HCT116 (cell line): ENCODE results near the gene PSMD5. TPM values are rescaled to one million over a fixed set of nuclear protein-coding genes. Genes with fewer than 3 reads are reported as not detected.

Experiments used
- ATAC-seq: fragments of 200-7000 bp; cut with Tn5 transposase; 2 replicates; pipeline ENCODE4 v1.9.1; 2020; ENCODE audit warnings: mild to moderate bottlenecking, moderate library complexity
- BruUV-seq: library from RNA; stranded (reverse); fragments of 400-500 nt; replicated peaks from 2 replicates; lab custom pipeline; 2021; lab: Mats Ljungman, UMichigan
- CTCF ChIA-PET: fragments of 300-600 bp; sonication (Branson Sonifier 250); formaldehyde crosslinking; loops from one replicate; lab custom pipeline; 2021; ENCODE audit warnings: antibody characterized with exemption; lab: Charles Lee
- POLR2A ChIA-PET: fragments of 300-600, 350-600 bp; sonication (Branson Sonifier 250); formaldehyde crosslinking; loops from one replicate; lab custom pipeline; 2021; ENCODE audit warnings: antibody characterized with exemption; lab: Charles Lee
- RAD21 ChIA-PET, 2 experiments: fragments of 300-600 bp; sonication (Branson Sonifier 250); formaldehyde crosslinking; loops; one replicate each; lab custom pipeline; 2023; ENCODE audit warnings: low total read pairs in 2 of 2; ENCODE audit not compliant: uncharacterized antibody in 2 of 2, unreplicated experiment in 2 of 2, low non-redundant PET in 1 of 2; lab: Charles Lee
- DNase-seq: peaks from one replicate; pipeline ENCODE4 v3.0.0-alpha.2; 2010; ENCODE audit warnings: low read depth, low spot score
- H2AFZ ChIP-seq: fragments of 200-600 bp; shearing (Covaris generic), sonication (generic); 2 replicates; pipeline ENCODE4 v1.6.1; 2017; ENCODE audit warnings: low read depth, mixed run types, mixed read lengths, antibody characterized with exemption, low read length; ENCODE audit not compliant: poor library complexity, severe bottlenecking
- H3K27ac ChIP-seq: 2 replicates; pipeline ENCODE4 v1.5.1; 2012; ENCODE audit warnings: low read depth, low read length
- H3K27me3 ChIP-seq: fragments of 200-600 bp; sonication (generic); 2 replicates; pipeline ENCODE4 v1.6.1; 2016; ENCODE audit warnings: mixed run types, low read length, mixed read lengths; ENCODE audit not compliant: insufficient read depth
- H3K36me3 ChIP-seq, 2 experiments: fragments of 200-500 bp in 1 of 2; fragments of 200-600 bp in 1 of 2; sonication (Bioruptor generic) in 1 of 2; sonication (generic) in 1 of 2; 2 replicates each; pipeline versions ENCODE4 v1.5.1 to v1.6.1; 2014 to 2016; ENCODE audit warnings: low read length in 2 of 2, inconsistent platforms in 1 of 2, mixed read lengths in 1 of 2, mixed run types in 1 of 2; ENCODE audit not compliant: insufficient read depth in 2 of 2, control insufficient read depth in 1 of 2
- H3K4me1 ChIP-seq, 2 experiments: fragments of 200-600 bp in 1 of 2; sonication (generic) in 1 of 2; 2 replicates each; pipeline versions ENCODE4 v1.5.1 to v1.6.1; 2012 to 2017; ENCODE audit warnings: low read length in 2 of 2, inconsistent platforms in 1 of 2, mild to moderate bottlenecking in 1 of 2, mixed read lengths in 1 of 2, mixed run types in 1 of 2, moderate library complexity in 1 of 2; ENCODE audit not compliant: insufficient read depth in 2 of 2, control insufficient read depth in 1 of 2
- H3K4me2 ChIP-seq: fragments of 200-600 bp; sonication (generic); 2 replicates; pipeline ENCODE4 v1.6.1; 2017; ENCODE audit warnings: mixed run types, low read length, mixed read lengths
- H3K4me3 ChIP-seq, 2 experiments: fragments of 200-600 bp in 1 of 2; sonication (generic) in 1 of 2; replicated peaks in 1 of 2; 2 replicates each; pipeline ENCODE4 v1.5.1; 2011 to 2016; ENCODE audit warnings: low read length in 2 of 2, control low read depth in 1 of 2, low read depth in 1 of 2, mild to moderate bottlenecking in 1 of 2, mixed read lengths in 1 of 2, mixed run types in 1 of 2
- H3K79me2 ChIP-seq: fragments of 200-600 bp; sonication (generic); 2 replicates; pipeline ENCODE4 v1.6.1; 2017; ENCODE audit warnings: mild to moderate bottlenecking, mixed run types, low read length, moderate library complexity, mixed read lengths; ENCODE audit not compliant: insufficient read depth
- H3K9ac ChIP-seq: fragments of 200-600 bp; sonication (generic); 2 replicates; pipeline ENCODE4 v1.6.1; 2016; ENCODE audit warnings: low read length, mixed read lengths
- H3K9me2 ChIP-seq: fragments of 200-600 bp; sonication (generic), shearing (Covaris generic); 2 replicates; pipeline ENCODE4 v1.6.1; 2017; ENCODE audit warnings: mixed run types, mild to moderate bottlenecking, moderate library complexity; ENCODE audit not compliant: insufficient read depth
- H3K9me3 ChIP-seq, 2 experiments: fragments of 200-500 bp in 1 of 2; fragments of 200-600 bp in 1 of 2; sonication (Bioruptor generic) in 1 of 2; sonication (generic) in 1 of 2; 2 replicates each; pipeline ENCODE4 v1.6.1; 2014 to 2017; ENCODE audit warnings: low read length in 2 of 2, mixed read lengths in 2 of 2, inconsistent platforms in 1 of 2, low read depth in 1 of 2, mild to moderate bottlenecking in 1 of 2, mixed run types in 1 of 2, moderate library complexity in 1 of 2; ENCODE audit not compliant: control insufficient read depth in 1 of 2, insufficient read depth in 1 of 2
- H4K20me1 ChIP-seq: fragments of 200-600 bp; sonication (generic), shearing (Covaris generic); 2 replicates; pipeline ENCODE4 v1.6.1; 2017; ENCODE audit warnings: mixed run types, mild to moderate bottlenecking, moderate library complexity; ENCODE audit not compliant: insufficient read depth
- ATF3 ChIP-seq: IDR thresholded peaks from 2 replicates; pipeline ENCODE4 v1.6.1; 2012
- CBX3 ChIP-seq: IDR thresholded peaks from 2 replicates; pipeline ENCODE4 v1.6.1; 2012; ENCODE audit warnings: low read depth
- CTCF ChIP-seq, 3 experiments: fragments of 200-600 bp in 1 of 3; sonication (generic) in 1 of 3; IDR thresholded peaks in 2 of 3; conservative IDR thresholded peaks in 1 of 3; 2 replicates each; pipeline ENCODE4 v1.5.1; 2012 to 2017; ENCODE audit warnings: low read depth in 2 of 3, low read length in 2 of 3, antibody characterized with exemption in 1 of 3, borderline replicate concordance in 1 of 3, control low read depth in 1 of 3, mild to moderate bottlenecking in 1 of 3, mixed read lengths in 1 of 3, mixed run types in 1 of 3, moderate library complexity in 1 of 3; ENCODE audit not compliant: insufficient read depth in 1 of 3
- EZH2 ChIP-seq: fragments of 200-600 bp; sonication (generic); IDR thresholded peaks from 2 replicates; pipeline ENCODE4 v1.6.1; 2017; ENCODE audit warnings: antibody characterized with exemption, mixed run types
- EZH2phosphoT487 ChIP-seq: fragments of 200-600 bp; IDR thresholded peaks from 2 replicates; pipeline ENCODE4 v1.6.1; 2018; ENCODE audit warnings: antibody characterized with exemption, borderline replicate concordance
- JUND ChIP-seq: IDR thresholded peaks from 2 replicates; pipeline ENCODE4 v1.6.1; 2012
- MAX ChIP-seq: IDR thresholded peaks from 2 replicates; pipeline ENCODE4 v1.6.1; 2012
- POLR2A ChIP-seq: IDR thresholded peaks from 2 replicates; pipeline ENCODE4 v1.7.0; 2011; ENCODE audit warnings: borderline replicate concordance; ENCODE audit not compliant: insufficient read depth, insufficient read length; ENCODE audit errors: extremely low read depth
- POLR2AphosphoS5 ChIP-seq: IDR thresholded peaks from 2 replicates; pipeline ENCODE4 v1.6.1; 2011; ENCODE audit warnings: mild to moderate bottlenecking, low read depth, low read length, moderate library complexity
- RAD21 ChIP-seq: IDR thresholded peaks from 2 replicates; pipeline ENCODE4 v1.6.1; 2012; ENCODE audit warnings: low read depth, mild to moderate bottlenecking
- REST ChIP-seq: IDR thresholded peaks from 2 replicates; pipeline ENCODE4 v1.6.1; 2012; ENCODE audit warnings: low read depth
- SIN3A ChIP-seq: IDR thresholded peaks from 2 replicates; pipeline ENCODE4 v1.6.1; 2012; ENCODE audit warnings: low read depth
- SP1 ChIP-seq: IDR thresholded peaks from 2 replicates; pipeline ENCODE4 v1.6.1; 2012; ENCODE audit warnings: low read depth
- SRF ChIP-seq: IDR thresholded peaks from 2 replicates; pipeline ENCODE4 v1.6.1; 2012; ENCODE audit warnings: low read depth
- TCF7L2 ChIP-seq: IDR thresholded peaks from 2 replicates; pipeline ENCODE4 v1.7.0; 2011; ENCODE audit warnings: borderline replicate concordance, inconsistent platforms; ENCODE audit not compliant: insufficient read depth, insufficient read length; ENCODE audit errors: extremely low read depth
- ZNF274 ChIP-seq: fragments of 200-500 bp; sonication (Bioruptor generic); IDR thresholded peaks from 2 replicates; pipeline ENCODE4 v1.6.1; 2014; ENCODE audit warnings: mild to moderate bottlenecking, low read depth, low read length, inconsistent platforms
- intact Hi-C: fragments of 100-400 bp; cut with micrococcal nuclease; formaldehyde crosslinking; loops from 2 replicates; pipeline ENCODE4 v1.10.0; 2022
- total RNA-seq: library from RNA; stranded (reverse); gene quantifications from one replicate; pipeline ENCODE4 v1.2.1, GENCODE V29; 2021; ENCODE audit not compliant: unreplicated experiment

Gene PSMD5
- total RNA-seq, 1 experiment from 2014 or later: 64.3 TPM

- ChIA-PET CTCF (no interaction called here), RAD21 (no interaction called here), POLR2A (no interaction called here)
These were observed 9.4 kb downstream of the PSMD5 start for GRCh38 chr9:120833325-120833724.

More at GRCh38 chr9:120833325-120833724, 9.4 kb downstream of the PSMD5 start:
- no peaks in the 10 kb centered on the region for H3K9me3 ChIP-seq
- no peak overlapping the region for H3K27ac ChIP-seq
- no TSS peak for BruUV-seq
- H3K9ac ChIP-seq: no peak overlapping the region
- ATAC-seq (no peak), DNase-seq (no peak)
- intact Hi-C loops: no loop called here
- H3K4me3 ChIP-seq: no peak overlapping the region
- H2AFZ ChIP-seq: no peak overlapping the region
- no peak overlapping the region for H3K4me2 ChIP-seq
- no peaks in the 10 kb centered on the region for H3K9me2 ChIP-seq
- H3K4me1 ChIP-seq: no peaks in the 10 kb centered on the region
- H3K27me3 ChIP-seq: no peaks in the 10 kb centered on the region
- peaks cover 35% of the 10 kb centered on the region for H3K79me2 ChIP-seq
- TF ChIP-seq EZH2 (no peak), REST (no peak), SIN3A (no peak), EZH2phosphoT487 (no peak), POLR2AphosphoS5 (no peak), ATF3 (no peak), CTCF (IDR thresholded peaks at IDR 0.05 in 2 of 3, conservative IDR thresholded peaks at IDR 0.05 in 1 of 3; ENCODE audit: borderline replicate concordance in 1 of 3, insufficient read depth in 1 of 3, low read depth in 2 of 3, low read length in 2 of 3) (no peak), CBX3 (no peak), POLR2A (no peak), RAD21 (no peak), ZNF274 (no peak), MAX (no peak), SRF (no peak), SP1 (no peak), JUND (no peak), TCF7L2 (no peak)
- peaks cover 12 to 20% of the 10 kb centered on the region in 2 experiments; a peak in 3 of 4 replicates for H3K36me3 ChIP-seq
- no peaks in the 10 kb centered on the region for H4K20me1 ChIP-seq
